GM21717 (cell line): ENCODE measurements around the gene GOLGA8T.
"Not testable (repeated sequence)": the region's sequence is repeated elsewhere in the genome, so short reads cannot be mapped to it uniquely, and the experiment has no call there.

ENCODE experiments used
- ATAC-seq: cut with Tn5 transposase; IDR thresholded peaks from one replicate; pipeline ENCODE4 v1.9.1; 2021; ENCODE audit warnings: mild to moderate bottlenecking, moderate library complexity; ENCODE audit not compliant: unreplicated experiment

The GOLGA8T gene

GRCh38 chr15:30189754-30190153 is 54.9 kb downstream of the GOLGA8T start:
- not testable (repeated sequence) for ATAC-seq

DNA sequence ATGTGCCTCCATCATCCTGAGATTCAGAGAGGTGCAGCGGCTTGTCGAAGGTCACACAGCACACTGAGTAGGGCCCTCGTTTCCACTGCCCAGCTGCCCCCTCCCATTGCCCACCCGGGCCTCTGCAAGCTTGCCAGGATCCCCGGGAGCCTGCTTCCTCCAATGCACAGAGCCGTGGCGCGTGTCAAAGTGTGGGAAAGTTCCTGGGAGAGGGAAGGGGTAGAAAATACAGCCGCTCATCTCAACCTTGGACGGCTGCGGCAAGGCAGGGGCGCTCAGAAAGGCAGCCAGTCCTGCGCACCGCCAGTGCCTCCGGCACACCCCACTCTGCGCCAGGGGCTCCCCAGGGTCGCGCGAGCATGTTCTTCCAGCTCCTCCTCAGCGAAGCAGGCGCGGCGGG is 56.3 kb downstream of the GOLGA8T start:
- ATAC-seq, result not testable (repeated sequence)

DNA sequence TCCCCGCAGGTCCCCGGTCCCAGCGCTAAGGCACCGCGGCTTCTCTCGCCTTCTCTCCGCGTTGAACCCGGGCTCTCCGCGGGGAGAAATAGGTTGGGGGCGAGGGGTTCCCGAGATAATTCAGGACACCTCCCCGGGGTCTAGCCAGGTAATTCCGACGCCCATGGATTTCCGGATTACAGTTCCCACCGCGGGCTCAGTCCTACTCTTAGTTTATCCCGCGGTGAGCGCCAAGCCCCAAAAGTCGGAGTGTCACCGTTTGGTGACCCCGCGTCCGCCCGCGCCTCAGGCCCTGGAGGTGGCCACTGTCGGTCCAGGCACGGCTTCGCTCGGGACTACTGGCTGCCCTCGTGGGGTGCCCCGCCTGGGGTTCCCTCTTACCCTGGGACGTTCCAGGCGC is 56.8 kb downstream of the GOLGA8T start:
- not testable (repeated sequence) for ATAC-seq

DNA sequence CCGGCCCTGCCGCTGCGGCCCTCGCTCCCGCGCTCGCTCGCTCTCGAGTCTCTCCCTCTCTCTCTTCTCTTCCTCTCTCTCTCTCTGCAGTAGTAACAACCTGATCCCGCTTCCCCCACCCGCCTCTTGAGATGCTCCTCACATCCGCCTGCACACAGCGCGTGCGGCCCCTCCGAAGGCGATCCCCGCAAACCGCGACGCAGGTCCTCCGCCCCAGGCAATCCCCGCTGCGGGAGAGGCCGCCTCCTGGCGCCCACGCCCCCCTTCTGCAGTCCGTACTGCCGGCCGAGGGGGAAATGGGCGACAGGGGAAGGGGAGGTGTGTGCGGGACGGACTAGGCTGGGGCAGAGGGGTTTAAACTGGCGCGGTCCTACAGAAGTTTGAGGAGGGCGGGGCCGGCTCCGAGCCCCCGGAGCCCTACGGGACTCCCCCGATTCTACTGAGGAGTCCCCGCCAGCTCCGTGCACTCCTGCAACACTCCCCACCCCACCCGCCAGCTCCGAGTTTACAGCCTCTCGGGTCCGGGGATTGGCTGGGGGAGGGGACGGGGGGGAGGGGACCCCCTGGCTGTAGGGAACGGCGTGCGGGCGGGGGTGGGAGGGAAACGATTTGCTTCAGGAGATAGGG is 57.4 kb downstream of the GOLGA8T start:
- not testable (repeated sequence) for ATAC-seq

- ATAC-seq, result not testable (repeated sequence)
Measured at GRCh38 chr15:30192892-30193291, 58.0 kb downstream of the GOLGA8T start.
